ENCODE measurements around the gene OPHN1. TPM values are rescaled to one million over a fixed set of nuclear protein-coding genes. Genes with fewer than 3 reads are reported as not detected.

The OPHN1 gene
- total and polyA plus RNA-seq, 2 of the 13 experiments (the other 11 are each of a cell fraction or from before 2014, with no cell fraction given), result 1.6 to 1.7 TPM

- TF ChIP-seq HINFP (CRISPR knock-in tag; IDR thresholded peaks at IDR 0.05; ENCODE audit: low read depth) (no peak), ZNF691 (CRISPR knock-in tag; IDR thresholded peaks at IDR 0.05; ENCODE audit: borderline replicate concordance, low read depth) (no peak), CREB1 (IDR thresholded peaks at IDR 0.05) (no peak), CREB1 (CRISPR knock-in tag; IDR thresholded peaks at IDR 0.05) (no peak), CHD2 (IDR thresholded peaks at IDR 0.05; ENCODE audit: low read depth, low read length) (no peak), NFRKB (IDR thresholded peaks at IDR 0.05) (no peak), PBX3 (CRISPR knock-in tag; IDR thresholded peaks at IDR 0.05; ENCODE audit: borderline replicate concordance) (no peak), RAD21 (CRISPR knock-in tag; IDR thresholded peaks at IDR 0.05) (no peak), ZSCAN22 (CRISPR knock-in tag; IDR thresholded peaks at IDR 0.05) (no peak), NR2F2 (IDR thresholded peaks at IDR 0.05; ENCODE audit: borderline replicate concordance, low read depth) (no peak), IRF1 (CRISPR knock-in tag; IDR thresholded peaks at IDR 0.05; ENCODE audit: low read depth) (no peak), CCDC6 (CRISPR knock-in tag; IDR thresholded peaks at IDR 0.05) (no peak), EED (CRISPR knock-in tag; IDR thresholded peaks at IDR 0.05) (no peak), TOPORS (CRISPR knock-in tag; IDR thresholded peaks at IDR 0.05) (no peak), POLR2G (IDR thresholded peaks at IDR 0.05; ENCODE audit: low read depth, low read length) (peak; percentile 30; the same call in 1 of the 2 replicates), DMAP1 (CRISPR knock-in tag; IDR thresholded peaks at IDR 0.05) (peak; percentile 34; the same call in 1 of the 2 replicates), LBX2 (CRISPR knock-in tag; IDR thresholded peaks at IDR 0.05; ENCODE audit: borderline replicate concordance) (no peak), HNF1B (CRISPR knock-in tag; IDR thresholded peaks at IDR 0.05) (no peak), ZNF749 (CRISPR knock-in tag; IDR thresholded peaks at IDR 0.05; ENCODE audit: borderline replicate concordance) (no peak), IKZF5 (CRISPR knock-in tag; IDR thresholded peaks at IDR 0.05) (no peak), ZNF205 (CRISPR knock-in tag; IDR thresholded peaks at IDR 0.05) (0 out of 2 replicates have a peak, but pooled peaks have one; percentile 38), ZNF207 (IDR thresholded peaks at IDR 0.05; ENCODE audit: borderline replicate concordance) (no peak), STAT5B (CRISPR knock-in tag; IDR thresholded peaks at IDR 0.05) (no peak)
Observed at GRCh38 chrX:68433155-68433980, at the start of gene OPHN1 (continued).

Data from HepG2 (cell line).